GM19452 (cell line): Measurements from ENCODE around the gene CPEB2.

Source experiments
- ATAC-seq: cut with Tn5 transposase; IDR thresholded peaks from one replicate; pipeline ENCODE4 v1.9.1; 2021; ENCODE audit not compliant: unreplicated experiment

CPEB2 gene

GRCh38 chr4:15010038-15010585, 7.8 kb downstream of the CPEB2 start:
- no peak for ATAC-seq

GRCh38 chr4:15011166-15011565, 8.9 kb downstream of the CPEB2 start:
- ATAC-seq, result no peak

GRCh38 chr4:15012017-15012788, 9.9 kb downstream of the CPEB2 start:
- no peak for ATAC-seq

GRCh38 chr4:15013585-15013984, 11.3 kb downstream of the CPEB2 start:
- ATAC-seq, result no peak

- ATAC-seq, result no peak
Observed at GRCh38 chr4:15015170-15015569, 12.9 kb downstream of the CPEB2 start.

- no peak for ATAC-seq
Observed at GRCh38 chr4:15018361-15018760, 16.1 kb downstream of the CPEB2 start.

GRCh38 chr4:15020502-15021286, 18.4 kb downstream of the CPEB2 start:
- no peak for ATAC-seq

- no peak for ATAC-seq
Observed at GRCh38 chr4:15021311-15021710, 19.0 kb downstream of the CPEB2 start.

GRCh38 chr4:15021946-15022345, 19.7 kb downstream of the CPEB2 start:
- no peak for ATAC-seq

GRCh38 chr4:15024386-15024785, 22.1 kb downstream of the CPEB2 start:
- no peak for ATAC-seq

GRCh38 chr4:15025693-15026092, 23.4 kb downstream of the CPEB2 start:
- ATAC-seq, result no peak

- no peak for ATAC-seq
Observed at GRCh38 chr4:15027921-15028435, 25.7 kb downstream of the CPEB2 start.

- ATAC-seq, result no peak
Observed at GRCh38 chr4:15031197-15031596, 28.9 kb downstream of the CPEB2 start.

GRCh38 chr4:15031993-15032675, 29.9 kb downstream of the CPEB2 start:
- no peak for ATAC-seq

- no peak for ATAC-seq
Observed at GRCh38 chr4:15034071-15034764, 31.9 kb downstream of the CPEB2 start.

- ATAC-seq, result no peak
Observed at GRCh38 chr4:15035159-15035558, 32.9 kb downstream of the CPEB2 start.

- ATAC-seq, result no peak
Observed at GRCh38 chr4:15037923-15038541, 35.8 kb downstream of the CPEB2 start.

GRCh38 chr4:15040916-15041463, 38.7 kb downstream of the CPEB2 start:
- no peak for ATAC-seq

GRCh38 chr4:15042529-15043167, 40.4 kb downstream of the CPEB2 start:
- ATAC-seq, result no peak
